SK-N-SH (cell line): ENCODE results near the gene ANKRD16.

ENCODE experiments used
- ELF1 ChIP-seq: IDR thresholded peaks from 2 replicates; pipeline ENCODE4 v1.4.0; 2012
- EP300 ChIP-seq, 2 experiments: IDR thresholded peaks; 2 replicates each; pipeline versions ENCODE4 v1.4.0 to v1.6.1; 2012; ENCODE audit warnings: borderline replicate concordance in 1 of 2, low read depth in 1 of 2, low read length in 1 of 2
- FOSL2 ChIP-seq: IDR thresholded peaks from 2 replicates; pipeline ENCODE4 v1.4.0; 2012; ENCODE audit warnings: low read depth, mild to moderate bottlenecking, moderate library complexity, borderline replicate concordance
- FOXM1 ChIP-seq: IDR thresholded peaks from 2 replicates; pipeline ENCODE4 v1.4.0; 2012; ENCODE audit warnings: low read depth, mild to moderate bottlenecking
- MXI1 ChIP-seq: IDR thresholded peaks from 2 replicates; pipeline ENCODE4 v1.6.1; 2012; ENCODE audit warnings: mild to moderate bottlenecking, low read depth, low read length, improper control_type of control experiment
- PBX3 ChIP-seq: IDR thresholded peaks from 2 replicates; pipeline ENCODE4; 2012
- POLR2AphosphoS5 ChIP-seq: IDR thresholded peaks from 2 replicates; pipeline ENCODE4 v1.6.1; 2012; ENCODE audit warnings: low read depth, low read length
- RAD21 ChIP-seq: IDR thresholded peaks from 2 replicates; pipeline ENCODE4 v1.6.1; 2012; ENCODE audit warnings: mild to moderate bottlenecking, low read length
- YY1 ChIP-seq: IDR thresholded peaks from 2 replicates; pipeline ENCODE4 v1.4.0; 2012; ENCODE audit warnings: low read depth, mild to moderate bottlenecking
- TF ChIP-seq, protein P1 (sequence below): fragments of 200-600 bp; sonication (generic); IDR thresholded peaks from 2 replicates; pipeline ENCODE4 v1.6.1; 2017; ENCODE audit warnings: antibody characterized with exemption, mild to moderate bottlenecking, moderate library complexity
- TF ChIP-seq, protein P2 (sequence below): IDR thresholded peaks from 2 replicates; pipeline ENCODE4 v1.4.0; 2012; ENCODE audit warnings: low read depth

GRCh38 chr10:5869156-5869555 is 20.5 kb downstream of the ANKRD16 start:
- TF ChIP-seq PBX3 (no peak), FOXM1 (no peak), EP300 (IDR thresholded peaks at IDR 0.05; ENCODE audit: borderline replicate concordance in 1 of 2, low read depth in 1 of 2, low read length in 1 of 2) (no peak), ELF1 (no peak), YY1 (no peak), POLR2AphosphoS5 (no peak), RAD21 (no peak), MXI1 (no peak), FOSL2 (no peak)
- TF ChIP-seq, protein P1, sequence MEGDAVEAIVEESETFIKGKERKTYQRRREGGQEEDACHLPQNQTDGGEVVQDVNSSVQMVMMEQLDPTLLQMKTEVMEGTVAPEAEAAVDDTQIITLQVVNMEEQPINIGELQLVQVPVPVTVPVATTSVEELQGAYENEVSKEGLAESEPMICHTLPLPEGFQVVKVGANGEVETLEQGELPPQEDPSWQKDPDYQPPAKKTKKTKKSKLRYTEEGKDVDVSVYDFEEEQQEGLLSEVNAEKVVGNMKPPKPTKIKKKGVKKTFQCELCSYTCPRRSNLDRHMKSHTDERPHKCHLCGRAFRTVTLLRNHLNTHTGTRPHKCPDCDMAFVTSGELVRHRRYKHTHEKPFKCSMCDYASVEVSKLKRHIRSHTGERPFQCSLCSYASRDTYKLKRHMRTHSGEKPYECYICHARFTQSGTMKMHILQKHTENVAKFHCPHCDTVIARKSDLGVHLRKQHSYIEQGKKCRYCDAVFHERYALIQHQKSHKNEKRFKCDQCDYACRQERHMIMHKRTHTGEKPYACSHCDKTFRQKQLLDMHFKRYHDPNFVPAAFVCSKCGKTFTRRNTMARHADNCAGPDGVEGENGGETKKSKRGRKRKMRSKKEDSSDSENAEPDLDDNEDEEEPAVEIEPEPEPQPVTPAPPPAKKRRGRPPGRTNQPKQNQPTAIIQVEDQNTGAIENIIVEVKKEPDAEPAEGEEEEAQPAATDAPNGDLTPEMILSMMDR = no peak
- TF ChIP-seq, protein P2, sequence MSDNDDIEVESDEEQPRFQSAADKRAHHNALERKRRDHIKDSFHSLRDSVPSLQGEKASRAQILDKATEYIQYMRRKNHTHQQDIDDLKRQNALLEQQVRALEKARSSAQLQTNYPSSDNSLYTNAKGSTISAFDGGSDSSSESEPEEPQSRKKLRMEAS = no peak
